GM23248 (cell line): Measurements from ENCODE around the gene BPHL.

Experiments used
- EZH2 ChIP-seq: fragments of 200-600 bp; sonication (generic); IDR thresholded peaks from 2 replicates; pipeline ENCODE4 v1.6.1; 2018; ENCODE audit warnings: antibody characterized with exemption, mild to moderate bottlenecking; ENCODE audit not compliant: insufficient read depth, poor library complexity, severe bottlenecking
- EZH2phosphoT487 ChIP-seq: fragments of 200-600 bp; sonication (generic); IDR thresholded peaks from 2 replicates; pipeline ENCODE4 v1.6.1; 2018; ENCODE audit warnings: antibody characterized with exemption, moderate library complexity, mild to moderate bottlenecking, low read depth; ENCODE audit not compliant: insufficient read depth

DNA sequence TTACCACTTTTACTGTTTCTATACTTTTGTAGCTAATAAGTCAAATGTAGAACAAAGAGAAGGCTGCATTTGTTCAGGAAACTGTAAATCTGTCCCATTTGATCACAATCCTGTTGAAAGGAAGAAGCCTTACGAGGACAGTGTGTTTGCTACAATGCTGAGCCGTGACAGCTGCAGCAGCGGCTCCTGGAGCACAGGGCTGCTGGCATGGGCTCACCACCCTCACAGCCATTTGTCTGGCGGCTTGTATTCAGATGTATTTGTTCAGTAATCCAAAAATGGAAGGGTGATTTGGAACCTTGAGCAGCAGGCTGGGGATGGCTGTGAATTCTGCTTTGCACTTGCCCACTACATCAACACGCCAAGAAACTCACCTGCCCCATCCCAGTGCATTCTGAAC lies 33.2 kb downstream of the BPHL start:
- TF ChIP-seq EZH2 (no peak), EZH2phosphoT487 (no peak)
